NCI-H2171 treated with DMSO at 0.1 percent for 48 hours (cell line): Measurements from ENCODE around the gene MRPL14.
"Not testable (repeated sequence)": the region's sequence is repeated elsewhere in the genome, so short reads cannot be mapped to it uniquely, and the experiment has no call there.

Source experiments
- DNase-seq: peaks from one replicate; lab custom pipeline; 2025; lab: John Stamatoyannopoulos, UW

The MRPL14 gene

GRCh38 chr6:44149369-44150012, 22.2 kb upstream of the MRPL14 start:
- no peak for DNase-seq

- no peak for DNase-seq
Measured at GRCh38 chr6:44148306-44148705, 21.1 kb upstream of the MRPL14 start.

- DNase-seq = no peak
Measured at GRCh38 chr6:44147256-44147655, 20.0 kb upstream of the MRPL14 start.

- DNase-seq = no peak
Measured at GRCh38 chr6:44146685-44147084, 19.4 kb upstream of the MRPL14 start.

- DNase-seq = no peak
Measured at GRCh38 chr6:44145839-44146238, 18.6 kb upstream of the MRPL14 start.

GRCh38 chr6:44144536-44144935, 17.3 kb upstream of the MRPL14 start:
- not testable (repeated sequence) for DNase-seq

GRCh38 chr6:44143731-44144130, 16.5 kb upstream of the MRPL14 start:
- DNase-seq = no peak

- no peak for DNase-seq
Measured at GRCh38 chr6:44142835-44143234, 15.6 kb upstream of the MRPL14 start.

- no peak for DNase-seq
Measured at GRCh38 chr6:44139351-44139743, 12.1 kb upstream of the MRPL14 start.

- no peak for DNase-seq
Measured at GRCh38 chr6:44138717-44139350, 11.6 kb upstream of the MRPL14 start.

- no peak for DNase-seq
Measured at GRCh38 chr6:44135875-44136274, 8.6 kb upstream of the MRPL14 start.

- DNase-seq = no peak
Measured at GRCh38 chr6:44135173-44135758, 8.0 kb upstream of the MRPL14 start.

GRCh38 chr6:44133981-44134711, 6.9 kb upstream of the MRPL14 start:
- DNase-seq = no peak

- DNase-seq = peak; percentile 89
Measured at GRCh38 chr6:44133003-44133931, 6.0 kb upstream of the MRPL14 start.

- DNase-seq = no peak
Measured at GRCh38 chr6:44132476-44132875, 5.2 kb upstream of the MRPL14 start.

- peak; percentile 71 for DNase-seq
Measured at GRCh38 chr6:44131892-44132291, 4.6 kb upstream of the MRPL14 start.

GRCh38 chr6:44129841-44130322, 2.6 kb upstream of the MRPL14 start:
- DNase-seq = no peak

- no peak for DNase-seq
Measured at GRCh38 chr6:44128020-44128917, 1.0 kb upstream of the MRPL14 start.

GRCh38 chr6:44126320-44127149, 717 bp downstream of the MRPL14 start:
- DNase-seq = peak; percentile 30

- no peak for DNase-seq
Measured at GRCh38 chr6:44123544-44123943, 3.7 kb downstream of the MRPL14 start.
